IPS-18c (cell line): ENCODE results near the gene SRXN1.
"Not testable (repeated sequence)": the region's sequence is repeated elsewhere in the genome, so short reads cannot be mapped to it uniquely, and the experiment has no call there.

Experiments used
- H3K4me3 ChIP-seq: 2 replicates; pipeline ENCODE4 v1.7.0; 2013; ENCODE audit warnings: low read depth, mild to moderate bottlenecking, low read length, moderate library complexity; ENCODE audit not compliant: insufficient read depth
- H3K9me3 ChIP-seq: one replicate; pipeline ENCODE4 v1.6.1; 2013; ENCODE audit warnings: mild to moderate bottlenecking, low read length, moderate library complexity; ENCODE audit not compliant: control insufficient read depth, insufficient read depth

SRXN1 gene

GRCh38 chr20:653110-653589, at the start of gene SRXN1:
Gene SRXN1 (minus strand): TSS chr20:653200. CDS start chr20:653185, 15 bp downstream.
- Histone ChIP-seq H3K9me3 (no peaks in the 10 kb centered on the region), H3K4me3 (peak within 1 kb of the TSS; percentile 82)

- Histone ChIP-seq H3K4me3 (no peak overlapping the region), H3K9me3 (no peaks in the 10 kb centered on the region)
Measured at GRCh38 chr20:701401-702129, 48.6 kb upstream of the SRXN1 start.

GRCh38 chr20:699811-700338, 46.9 kb upstream of the SRXN1 start:
- peak overlapping the region; percentile 28; the same call in 1 of the 2 replicates for H3K4me3 ChIP-seq
- no peaks in the 10 kb centered on the region for H3K9me3 ChIP-seq

DNA sequence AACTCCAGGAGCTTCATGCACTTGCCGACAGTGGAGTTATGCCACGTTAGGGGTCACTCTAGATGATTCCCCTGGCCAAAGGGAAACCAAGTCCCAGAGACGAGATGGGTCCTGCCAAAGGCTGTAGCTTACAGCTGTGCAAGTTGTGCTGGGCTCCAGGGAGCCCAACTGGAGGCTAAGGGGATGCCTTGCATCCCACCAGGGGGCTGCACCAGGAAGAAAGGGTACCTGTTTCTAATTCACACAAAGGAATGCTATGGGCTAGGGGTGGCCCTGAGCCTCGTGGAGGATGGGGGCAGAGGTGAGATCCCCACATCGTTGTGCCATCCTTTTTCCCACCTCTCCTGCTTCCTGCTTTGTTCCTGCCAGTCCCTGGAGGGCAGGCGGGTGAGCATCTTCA, 46.3 kb upstream of the SRXN1 start:
- Histone ChIP-seq H3K9me3 (no peaks in the 10 kb centered on the region), H3K4me3 (peak overlapping the region; percentile 28; the same call in 1 of the 2 replicates)

GRCh38 chr20:698276-698675, 45.3 kb upstream of the SRXN1 start:
- no peak overlapping the region for H3K4me3 ChIP-seq
- H3K9me3 ChIP-seq: no peaks in the 10 kb centered on the region

DNA sequence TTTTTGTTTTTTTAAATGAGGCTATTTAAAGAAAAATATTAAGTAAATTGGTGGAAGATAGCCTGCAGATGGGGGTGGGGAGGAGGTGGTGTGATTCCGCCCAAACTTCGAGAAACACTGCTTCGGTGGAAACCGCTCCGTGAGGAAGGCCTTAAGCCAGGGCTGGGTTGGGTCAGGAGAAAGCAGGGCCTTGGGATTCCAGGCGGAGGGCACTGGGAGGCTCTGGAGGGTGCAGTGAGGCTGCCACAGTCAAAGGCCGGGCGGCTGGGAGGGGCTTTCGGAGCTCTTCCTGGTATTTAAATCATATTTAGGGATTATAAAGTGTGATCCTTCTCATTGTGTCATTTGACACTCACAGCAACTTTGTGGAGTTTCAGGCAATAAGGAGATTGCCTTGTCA, 44.8 kb upstream of the SRXN1 start:
- H3K9me3 ChIP-seq: no peaks in the 10 kb centered on the region
- H3K4me3 ChIP-seq: no peak overlapping the region

- Histone ChIP-seq H3K4me3 (no peak overlapping the region), H3K9me3 (no peaks in the 10 kb centered on the region)
Measured at GRCh38 chr20:695165-695866, 42.3 kb upstream of the SRXN1 start.

DNA sequence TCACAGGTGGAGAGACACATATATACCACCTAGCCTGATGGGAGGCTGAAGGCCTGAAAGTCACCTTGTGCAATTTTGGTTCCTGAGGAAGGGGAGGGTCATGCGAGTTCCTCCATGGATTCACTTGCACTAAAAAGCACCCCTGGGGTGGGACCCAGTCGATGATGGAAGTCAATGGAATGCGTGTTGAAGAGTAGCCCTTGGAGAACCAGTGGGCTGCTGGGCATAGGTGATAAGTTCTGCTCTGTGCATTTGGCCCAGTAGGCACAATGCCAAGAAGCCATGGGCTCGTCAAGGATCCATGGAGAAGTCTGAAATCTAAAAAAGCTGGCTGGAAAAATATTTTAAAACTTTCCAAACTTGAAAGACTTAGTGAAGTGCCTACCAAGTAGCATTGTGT, 41.5 kb upstream of the SRXN1 start:
- no peaks in the 10 kb centered on the region for H3K9me3 ChIP-seq

GRCh38 chr20:693786-694185, 40.8 kb upstream of the SRXN1 start:
- H3K9me3 ChIP-seq, H3K4me3 ChIP-seq: not testable (repeated sequence)

More for the DNA sequence above, 41.5 kb upstream of the SRXN1 start:
- no peak overlapping the region for H3K4me3 ChIP-seq

DNA sequence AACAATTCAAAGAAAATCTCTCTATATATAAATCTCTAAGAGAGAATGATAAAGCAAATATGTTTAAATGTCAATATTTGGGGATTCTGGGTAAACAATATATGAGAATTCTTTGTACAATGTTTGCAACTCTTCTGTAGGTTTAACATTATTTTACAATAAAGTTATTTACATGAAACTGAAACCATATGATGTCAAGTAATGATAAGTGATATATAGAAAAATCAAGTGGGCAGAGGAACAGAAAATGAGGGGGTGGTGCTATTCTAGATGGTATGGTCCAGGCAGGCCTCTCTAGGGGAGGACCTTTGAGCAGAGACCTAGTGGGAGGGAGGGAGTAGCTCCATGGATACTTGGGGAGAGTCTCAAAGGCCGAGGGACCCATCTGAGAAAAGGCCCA, 39.0 kb upstream of the SRXN1 start:
- Histone ChIP-seq H3K9me3 (no peaks in the 10 kb centered on the region), H3K4me3 (no peak overlapping the region)

DNA sequence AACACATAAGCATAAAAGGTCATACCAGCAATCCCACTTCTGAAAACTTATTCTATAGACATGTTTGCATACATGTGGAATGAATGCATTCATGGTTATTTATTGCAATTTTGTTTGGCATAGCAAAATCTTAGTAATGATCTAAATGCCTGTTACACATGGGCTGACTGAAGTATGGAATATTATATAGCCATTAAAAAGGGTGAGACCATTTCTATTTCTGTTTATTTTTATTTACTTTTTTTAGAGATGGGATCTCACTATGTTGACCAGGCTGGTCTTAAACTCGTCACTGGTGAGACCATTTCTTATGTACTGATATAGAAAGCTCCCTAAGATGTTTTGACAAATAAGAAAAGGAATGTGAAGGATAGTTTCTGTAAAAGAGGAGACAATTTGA, 36.9 kb upstream of the SRXN1 start:
- no peaks in the 10 kb centered on the region for H3K9me3 ChIP-seq

DNA sequence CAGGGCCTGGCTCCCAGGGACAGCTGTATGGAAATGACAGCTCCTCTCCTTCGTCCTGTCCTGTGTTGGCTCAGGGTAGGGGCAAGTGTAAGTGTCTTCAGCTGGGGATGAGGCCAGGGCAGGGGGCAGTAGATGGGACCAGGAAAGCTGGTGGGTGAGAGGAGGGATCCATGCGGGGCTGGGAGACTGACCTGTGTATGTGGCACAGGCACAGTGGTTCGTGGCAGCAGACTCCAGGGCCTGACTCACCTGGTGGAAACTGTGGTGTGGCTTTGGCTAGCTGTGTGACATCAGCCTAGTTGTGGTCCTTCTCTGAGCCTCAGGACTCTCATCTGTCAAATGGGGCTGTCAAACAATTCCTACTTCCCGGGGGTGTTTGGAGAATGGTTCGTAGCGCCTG, 36.3 kb upstream of the SRXN1 start:
- no peak overlapping the region for H3K4me3 ChIP-seq
- H3K9me3 ChIP-seq: no peaks in the 10 kb centered on the region

More for the DNA sequence above, 36.9 kb upstream of the SRXN1 start:
- no peak overlapping the region for H3K4me3 ChIP-seq

GRCh38 chr20:688809-689212, 35.8 kb upstream of the SRXN1 start:
- Histone ChIP-seq H3K9me3 (no peaks in the 10 kb centered on the region), H3K4me3 (no peak overlapping the region)

GRCh38 chr20:687468-688203, 34.6 kb upstream of the SRXN1 start:
- no peaks in the 10 kb centered on the region for H3K9me3 ChIP-seq
- H3K4me3 ChIP-seq: no peak overlapping the region

DNA sequence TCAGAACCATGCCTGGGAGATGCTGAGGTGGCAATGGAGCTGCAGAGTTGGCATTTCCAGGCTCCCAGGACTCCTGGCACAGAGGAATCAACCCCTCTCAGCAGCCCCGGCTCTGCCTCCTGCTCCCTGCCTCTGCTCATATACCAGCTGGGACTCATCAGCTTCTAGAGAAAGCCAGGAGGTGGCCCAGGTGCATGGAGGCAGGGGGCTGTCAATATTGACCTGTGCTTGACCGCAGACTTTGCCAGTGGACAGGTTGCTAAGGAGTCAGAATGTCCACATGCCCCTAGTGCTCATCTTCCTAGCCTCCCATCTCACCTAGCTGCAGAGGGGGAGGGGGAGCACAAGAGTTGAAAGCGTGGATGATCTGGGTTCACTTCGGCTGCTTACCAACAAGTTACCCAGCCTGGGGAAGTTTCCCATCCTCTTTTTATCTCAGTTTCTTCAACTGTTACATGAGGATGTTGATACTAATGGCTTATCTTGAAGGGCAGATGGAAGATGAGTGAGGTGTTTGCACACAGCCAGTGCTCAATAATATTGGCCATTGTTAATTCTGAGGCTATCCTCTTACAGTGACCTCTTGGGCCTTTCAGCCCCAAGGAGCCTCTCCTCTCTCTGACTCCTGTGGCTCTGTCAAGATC, 31.8 kb upstream of the SRXN1 start:
- H3K4me3 ChIP-seq: no peak overlapping the region
- no peaks in the 10 kb centered on the region for H3K9me3 ChIP-seq

DNA sequence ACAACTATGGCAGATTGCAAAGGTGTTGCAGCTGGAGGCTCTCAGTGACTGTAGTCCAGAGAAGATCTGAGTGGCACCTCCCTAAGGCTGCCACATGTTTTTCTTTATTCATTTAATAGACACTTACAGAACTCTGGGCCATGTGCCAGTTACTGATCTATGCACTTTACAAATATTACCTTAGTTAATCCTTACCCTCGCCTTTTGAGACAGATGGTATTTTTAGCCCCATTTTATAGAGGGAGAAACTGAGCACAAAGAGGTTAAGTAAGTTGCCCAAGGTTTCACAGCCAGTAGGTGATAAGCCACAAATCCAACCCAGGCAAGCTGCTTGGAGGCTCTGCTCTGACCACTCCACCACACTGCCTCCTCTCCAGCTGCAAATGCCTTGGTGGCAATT, 29.1 kb upstream of the SRXN1 start:
- H3K4me3 ChIP-seq: no peak overlapping the region
- H3K9me3 ChIP-seq: no peaks in the 10 kb centered on the region

DNA sequence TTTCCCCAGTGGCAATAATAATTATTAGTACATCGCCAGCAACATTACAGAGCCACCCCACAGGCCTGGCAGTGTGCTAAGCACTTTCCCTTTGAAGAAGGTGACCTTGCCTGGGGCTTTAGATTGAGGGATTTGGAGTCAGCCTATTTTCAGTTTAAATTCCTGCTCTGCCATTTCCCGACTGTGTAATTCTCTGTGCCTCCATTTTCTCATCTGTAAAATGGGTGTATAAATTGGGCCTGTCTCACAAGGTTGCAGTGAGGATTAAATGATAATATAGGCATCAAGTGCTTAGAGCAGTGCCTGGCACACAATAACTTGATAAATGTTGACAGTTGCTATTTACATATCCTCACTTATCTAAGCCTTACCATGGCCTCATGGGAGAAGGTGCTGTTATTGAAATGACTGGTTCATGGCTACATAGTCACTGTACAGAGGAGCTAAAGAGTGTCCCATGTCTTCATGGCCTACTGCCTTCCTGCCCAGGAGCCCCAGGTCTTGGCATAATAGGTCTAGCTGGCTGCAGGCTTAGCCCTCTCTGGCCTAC, 27.7 kb upstream of the SRXN1 start:
- Histone ChIP-seq H3K9me3 (no peaks in the 10 kb centered on the region), H3K4me3 (no peak overlapping the region)
